CD8-positive, alpha-beta memory T cell (primary cell): Measurements from ENCODE around the gene TENM4. TPM values are rescaled to one million over a fixed set of nuclear protein-coding genes. Genes with fewer than 3 reads are reported as not detected.

Source experiments
- CTCF ChIA-PET: fragments of 350-600 bp; sonication (Branson Sonifier 250); formaldehyde crosslinking; loops from one replicate; lab custom pipeline; 2021; ENCODE audit warnings: antibody characterized with exemption; lab: Charles Lee
- POLR2A ChIA-PET: fragments of 350-600 bp; sonication (Branson Sonifier 250); formaldehyde crosslinking; loops from one replicate; lab custom pipeline; 2021; ENCODE audit warnings: antibody characterized with exemption; lab: Charles Lee
- DNase-seq, 5 donors: peaks; one replicate each; pipeline versions ENCODE4 v3.0.0 to v3.0.0-alpha.2; 2020 to 2022; ENCODE audit warnings: mixed read lengths in 1 of 5
- H3K27ac ChIP-seq: one replicate; pipeline ENCODE4 v1.7.0; 2013; ENCODE audit warnings: low read depth, mild to moderate bottlenecking, low read length, moderate library complexity
- H3K27me3 ChIP-seq: 2 replicates; pipeline ENCODE4 v1.7.0; 2013; ENCODE audit warnings: low read length, mild to moderate bottlenecking; ENCODE audit not compliant: insufficient read depth, poor library complexity, severe bottlenecking
- H3K36me3 ChIP-seq: 2 replicates; pipeline ENCODE4 v1.7.0; 2013; ENCODE audit warnings: mild to moderate bottlenecking, low read length, moderate library complexity; ENCODE audit not compliant: insufficient read depth
- H3K4me1 ChIP-seq: 2 replicates; pipeline ENCODE4 v1.7.0; 2013; ENCODE audit warnings: mild to moderate bottlenecking, low read length, moderate library complexity; ENCODE audit not compliant: insufficient read depth
- H3K4me3 ChIP-seq: 2 replicates; pipeline ENCODE4 v1.7.0; 2013; ENCODE audit warnings: mild to moderate bottlenecking, low read length
- H3K9me3 ChIP-seq: 2 replicates; pipeline ENCODE4 v1.7.0; 2013; ENCODE audit warnings: mild to moderate bottlenecking, low read length
- H3K27ac Mint-ChIP-seq, 8 donors: one replicate each; pipeline ENCODE4 v1.8.0; 2020 to 2021; ENCODE audit warnings: mixed read lengths in 8 of 8, mild to moderate bottlenecking in 6 of 8, inconsistent platforms in 3 of 8, moderate library complexity in 3 of 8
- H3K27me3 Mint-ChIP-seq, 2 donors: one replicate each; pipeline ENCODE4 v1.8.0; 2020 to 2021; ENCODE audit warnings: mixed read lengths in 2 of 2, mild to moderate bottlenecking in 1 of 2, moderate library complexity in 1 of 2
- H3K36me3 Mint-ChIP-seq, 3 donors: one replicate each; pipeline ENCODE4 v1.8.0; 2020 to 2021; ENCODE audit warnings: mixed read lengths in 3 of 3, inconsistent platforms in 1 of 3, mild to moderate bottlenecking in 1 of 3
- H3K4me1 Mint-ChIP-seq, 3 donors: one replicate each; pipeline ENCODE4 v1.8.0; 2020 to 2021; ENCODE audit warnings: mixed read lengths in 3 of 3, inconsistent platforms in 1 of 3, mild to moderate bottlenecking in 1 of 3
- H3K4me3 Mint-ChIP-seq, 7 donors: one replicate each; pipeline ENCODE4 v1.8.0; 2020 to 2021; ENCODE audit warnings: mixed read lengths in 7 of 7, mild to moderate bottlenecking in 6 of 7, moderate library complexity in 4 of 7, inconsistent platforms in 2 of 7
- H3K9me3 Mint-ChIP-seq, 5 donors: one replicate each; pipeline ENCODE4 v1.8.0; 2020 to 2022; ENCODE audit warnings: mixed read lengths in 5 of 5, mild to moderate bottlenecking in 3 of 5, moderate library complexity in 2 of 5, inconsistent platforms in 1 of 5
- polyA plus RNA-seq: library from polyadenylated mRNA; unstranded; fragments of 300-500 nt; fragmentation: Illumina TruSeq; gene quantifications from one replicate; pipeline ENCODE4 v1.2.3, GENCODE V29; 2021
- total RNA-seq, 2 experiments: library from RNA; stranded (reverse); gene quantifications; one replicate each; pipeline ENCODE4 v1.2.3, GENCODE V29; 2021

TENM4 gene
- total and polyA plus RNA-seq, 3 experiments from 2014 or later = not detected

DNA sequence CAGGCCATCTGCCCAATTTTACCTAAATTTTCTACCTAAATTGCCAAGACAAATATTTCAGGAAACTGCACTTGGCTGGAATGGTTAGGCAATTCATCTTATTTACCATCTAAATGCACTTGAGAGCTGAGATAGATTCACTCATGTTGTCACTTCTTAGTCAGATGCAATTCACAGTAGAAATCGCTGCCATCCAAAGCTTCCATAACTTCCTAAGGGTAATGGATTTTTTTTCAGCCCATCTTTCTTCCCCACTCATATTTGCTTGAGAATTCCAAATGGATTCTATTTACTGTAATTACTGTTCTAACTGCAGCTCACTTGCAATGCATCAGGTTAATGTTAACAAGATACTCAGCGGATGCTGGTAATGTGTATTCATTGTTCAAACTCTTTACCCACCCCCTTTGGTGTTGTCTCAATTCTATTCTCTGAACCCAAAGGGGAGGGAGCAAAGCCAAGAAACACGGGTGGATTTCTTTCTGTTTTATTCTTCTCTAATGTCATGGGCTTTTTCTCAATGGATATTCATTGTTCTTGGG is 96.0 kb downstream of the TENM4 start:
- Mint-ChIP-seq H3K27ac (no peak overlapping the region), H3K4me1 (no peaks in the 10 kb centered on the region), H3K4me3 (no peak overlapping the region), H3K27me3 (peaks cover 0 to 2% of the 10 kb centered on the region in 2 donors), H3K9me3 (peaks cover 0 to 6% (median 3%) of the 10 kb centered on the region in 5 donors), H3K36me3 (no peaks in the 10 kb centered on the region)
- no peaks in the 10 kb centered on the region for H3K9me3 ChIP-seq
- H3K27me3 ChIP-seq = no peaks in the 10 kb centered on the region
- H3K27ac ChIP-seq = no peak overlapping the region
- H3K4me3 ChIP-seq = no peak overlapping the region
- DNase-seq = no peak
- POLR2A ChIA-PET = no interaction called here
- no peaks in the 10 kb centered on the region for H3K36me3 ChIP-seq
- CTCF ChIA-PET = no interaction called here
- H3K4me1 ChIP-seq = no peaks in the 10 kb centered on the region

DNA sequence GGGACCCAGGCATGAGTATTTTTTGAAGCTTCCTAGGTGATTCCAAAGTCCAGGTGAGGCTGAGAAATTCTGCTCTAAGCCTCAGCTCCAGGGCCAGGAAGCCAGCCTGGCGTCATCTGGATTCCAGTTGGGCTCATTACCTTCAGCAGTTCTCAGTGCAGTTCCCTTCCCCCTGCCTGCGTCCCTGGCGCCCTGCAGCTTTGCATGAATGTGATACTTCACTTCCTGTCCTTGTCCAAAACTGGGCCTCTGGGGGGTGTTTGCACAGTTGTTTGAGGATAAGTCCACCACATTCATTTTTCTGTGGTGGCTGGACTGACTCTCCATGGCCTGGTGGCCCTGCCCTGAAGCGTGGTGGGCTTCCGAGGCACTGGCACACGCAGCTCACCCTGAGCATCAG is 98.1 kb downstream of the TENM4 start:
- no peaks in the 10 kb centered on the region for H3K4me1 ChIP-seq
- CTCF ChIA-PET = no interaction called here
- H3K36me3 ChIP-seq = no peaks in the 10 kb centered on the region
- POLR2A ChIA-PET = no interaction called here
- no peak overlapping the region for H3K4me3 ChIP-seq
- H3K4me3 Mint-ChIP-seq = no peak overlapping the region
- H3K27ac ChIP-seq = no peak overlapping the region
- H3K27me3 ChIP-seq = no peaks in the 10 kb centered on the region
- DNase-seq = no peak
- peaks cover 0 to 9% (median 3%) of the 10 kb centered on the region in 5 donors for H3K9me3 Mint-ChIP-seq
- no peaks in the 10 kb centered on the region for H3K9me3 ChIP-seq
- H3K27me3 Mint-ChIP-seq = peaks cover 0 to 2% of the 10 kb centered on the region in 2 donors
- H3K4me1 Mint-ChIP-seq = no peaks in the 10 kb centered on the region
- no peak overlapping the region for H3K27ac Mint-ChIP-seq
- H3K36me3 Mint-ChIP-seq = no peaks in the 10 kb centered on the region

DNA sequence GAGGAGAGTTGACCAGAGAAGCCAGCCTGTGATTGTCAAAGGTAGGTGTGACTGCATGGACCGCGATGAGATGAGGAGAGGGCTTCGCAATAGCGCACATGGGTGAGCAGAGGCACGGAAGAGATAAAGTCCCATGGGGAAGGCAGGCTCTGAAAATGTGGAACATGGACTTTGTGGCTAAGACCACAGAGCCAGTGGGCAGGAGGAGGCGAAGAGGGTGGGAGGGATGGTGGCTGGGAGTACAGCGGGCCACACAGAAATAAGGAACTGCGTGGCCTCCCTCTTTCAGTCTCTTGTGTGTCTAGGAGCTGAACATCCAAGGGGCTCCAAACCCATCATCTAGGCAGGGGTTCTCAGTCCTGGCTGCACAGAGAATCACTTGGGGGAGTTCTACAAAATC is 98.6 kb downstream of the TENM4 start:
- DNase-seq = no peak
- Mint-ChIP-seq H3K36me3 (no peaks in the 10 kb centered on the region), H3K27ac (no peak overlapping the region), H3K9me3 (peaks cover 0 to 9% (median 3%) of the 10 kb centered on the region in 5 donors), H3K4me1 (no peaks in the 10 kb centered on the region), H3K4me3 (no peak overlapping the region), H3K27me3 (peaks cover 0 to 4% of the 10 kb centered on the region in 2 donors)
- POLR2A ChIA-PET = no interaction called here
- Histone ChIP-seq H3K27ac (no peak overlapping the region), H3K4me1 (no peaks in the 10 kb centered on the region), H3K9me3 (no peaks in the 10 kb centered on the region), H3K36me3 (no peaks in the 10 kb centered on the region), H3K4me3 (no peak overlapping the region), H3K27me3 (no peaks in the 10 kb centered on the region)
- CTCF ChIA-PET = no interaction called here

GRCh38 chr11:79340535-79340934 is 100.3 kb downstream of the TENM4 start:
- H3K36me3 ChIP-seq = no peaks in the 10 kb centered on the region
- H3K27ac Mint-ChIP-seq = peak overlapping the region in 1 of 8 donors; percentile 54
- no peaks in the 10 kb centered on the region for H3K4me1 Mint-ChIP-seq
- H3K36me3 Mint-ChIP-seq = no peaks in the 10 kb centered on the region
- POLR2A ChIA-PET = no interaction called here
- DNase-seq = no peak
- CTCF ChIA-PET = no interaction called here
- peaks cover 0 to 9% (median 1%) of the 10 kb centered on the region in 5 donors for H3K9me3 Mint-ChIP-seq
- H3K4me3 Mint-ChIP-seq = no peak overlapping the region
- H3K27ac ChIP-seq = no peak overlapping the region
- no peaks in the 10 kb centered on the region for H3K9me3 ChIP-seq
- peaks cover 0 to 4% of the 10 kb centered on the region in 2 donors for H3K27me3 Mint-ChIP-seq
- H3K4me3 ChIP-seq = no peak overlapping the region
- H3K27me3 ChIP-seq = no peaks in the 10 kb centered on the region
- H3K4me1 ChIP-seq = no peaks in the 10 kb centered on the region

- H3K27me3 ChIP-seq = no peaks in the 10 kb centered on the region
- peaks cover 0 to 9% (median 1%) of the 10 kb centered on the region in 5 donors for H3K9me3 Mint-ChIP-seq
- no peak overlapping the region for H3K27ac ChIP-seq
- no peaks in the 10 kb centered on the region for H3K36me3 Mint-ChIP-seq
- H3K27ac Mint-ChIP-seq = no peak overlapping the region
- H3K27me3 Mint-ChIP-seq = peaks cover 0 to 2% of the 10 kb centered on the region in 2 donors
- CTCF ChIA-PET = no interaction called here
- no peaks in the 10 kb centered on the region for H3K9me3 ChIP-seq
- POLR2A ChIA-PET = no interaction called here
- no peaks in the 10 kb centered on the region for H3K4me1 ChIP-seq
- no peak overlapping the region for H3K4me3 Mint-ChIP-seq
- H3K4me1 Mint-ChIP-seq = no peaks in the 10 kb centered on the region
- H3K36me3 ChIP-seq = no peaks in the 10 kb centered on the region
- no peak overlapping the region for H3K4me3 ChIP-seq
- DNase-seq = no peak
These were observed 103.9 kb downstream of the TENM4 start for GRCh38 chr11:79336797-79337517.

DNA sequence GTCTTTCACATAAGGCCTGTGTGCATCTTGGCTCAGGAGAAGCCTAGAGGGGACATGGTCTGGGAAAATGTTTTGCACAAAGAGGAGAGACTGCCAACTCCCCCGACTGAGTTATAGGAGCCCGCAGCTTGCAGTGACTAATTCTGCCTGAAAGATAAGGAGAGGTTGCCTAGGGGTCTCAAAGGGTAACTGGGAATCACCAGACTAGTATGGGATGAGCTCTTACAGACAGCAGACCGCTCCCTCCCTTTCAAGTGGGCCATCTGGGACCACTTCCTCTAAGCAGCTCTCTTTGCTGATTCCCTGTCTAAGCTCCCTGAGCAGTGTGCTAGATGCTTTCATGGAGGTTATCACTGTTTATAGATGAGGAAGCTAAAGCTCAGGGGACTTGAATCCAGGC is 105.1 kb downstream of the TENM4 start:
- no peaks in the 10 kb centered on the region for H3K9me3 ChIP-seq

DNA sequence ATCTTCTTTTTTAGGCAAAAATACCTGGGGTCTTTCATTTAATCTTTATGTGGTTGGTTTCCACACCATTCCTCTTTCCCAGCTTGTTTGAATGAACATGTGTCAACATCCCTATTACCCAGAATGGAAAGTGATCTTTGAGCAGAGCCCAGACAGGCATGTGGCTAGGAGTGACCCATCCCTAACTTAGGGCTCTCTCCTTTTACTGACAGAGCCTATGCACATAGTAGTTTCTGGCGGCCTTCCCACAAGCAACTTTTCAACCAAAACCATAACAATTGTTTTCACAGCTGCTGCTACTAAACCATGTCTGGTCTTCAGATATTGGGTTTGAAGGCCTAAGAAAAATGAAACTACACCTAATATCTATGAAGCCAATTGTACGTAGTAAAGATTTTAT is 107.5 kb downstream of the TENM4 start:
- Mint-ChIP-seq H3K27ac (no peak overlapping the region), H3K27me3 (peaks cover 0 to 2% of the 10 kb centered on the region in 2 donors), H3K4me1 (no peaks in the 10 kb centered on the region), H3K36me3 (no peaks in the 10 kb centered on the region), H3K4me3 (no peak overlapping the region), H3K9me3 (peaks cover 0 to 4% (median 0%) of the 10 kb centered on the region in 5 donors)
- no peak for DNase-seq
- Histone ChIP-seq H3K27ac (no peak overlapping the region), H3K4me1 (no peaks in the 10 kb centered on the region), H3K9me3 (no peaks in the 10 kb centered on the region), H3K36me3 (no peaks in the 10 kb centered on the region), H3K4me3 (no peak overlapping the region), H3K27me3 (no peaks in the 10 kb centered on the region)
- CTCF ChIA-PET = no interaction called here
- POLR2A ChIA-PET = no interaction called here

More for the DNA sequence above, 105.1 kb downstream of the TENM4 start:
- Mint-ChIP-seq H3K27ac (no peak overlapping the region), H3K9me3 (peaks cover 0 to 6% (median 1%) of the 10 kb centered on the region in 5 donors), H3K36me3 (no peaks in the 10 kb centered on the region), H3K4me3 (no peak overlapping the region), H3K27me3 (peaks cover 0 to 2% of the 10 kb centered on the region in 2 donors), H3K4me1 (no peaks in the 10 kb centered on the region)
- no peak overlapping the region for H3K4me3 ChIP-seq
- ChIA-PET CTCF (no interaction called here), POLR2A (no interaction called here)
- H3K36me3 ChIP-seq = no peaks in the 10 kb centered on the region
- H3K27ac ChIP-seq = no peak overlapping the region
- H3K27me3 ChIP-seq = no peaks in the 10 kb centered on the region
- H3K4me1 ChIP-seq = no peaks in the 10 kb centered on the region
- no peak for DNase-seq

GRCh38 chr11:79332017-79332416 is 108.8 kb downstream of the TENM4 start:
- Mint-ChIP-seq H3K9me3 (peaks cover 0 to 4% (median 0%) of the 10 kb centered on the region in 5 donors), H3K27me3 (no peaks in the 10 kb centered on the region), H3K4me3 (no peak overlapping the region), H3K4me1 (no peaks in the 10 kb centered on the region), H3K27ac (no peak overlapping the region), H3K36me3 (no peaks in the 10 kb centered on the region)
- Histone ChIP-seq H3K4me3 (no peak overlapping the region), H3K36me3 (no peaks in the 10 kb centered on the region), H3K27ac (no peak overlapping the region), H3K27me3 (no peaks in the 10 kb centered on the region), H3K4me1 (no peaks in the 10 kb centered on the region), H3K9me3 (no peaks in the 10 kb centered on the region)
- ChIA-PET POLR2A (no interaction called here), CTCF (no interaction called here)
- DNase-seq = no peak
